IPS DF 4.7 (cell line): ENCODE measurements around the gene GTF2F2.
"Not testable (repeated sequence)": the region's sequence is repeated elsewhere in the genome, so short reads cannot be mapped to it uniquely, and the experiment has no call there.

Experiments
- DNase-seq: peaks from one replicate; pipeline ENCODE4 v3.0.0-alpha.2; 2013; ENCODE audit warnings: low spot score; ENCODE audit errors: extremely low read depth

The GTF2F2 gene

DNA sequence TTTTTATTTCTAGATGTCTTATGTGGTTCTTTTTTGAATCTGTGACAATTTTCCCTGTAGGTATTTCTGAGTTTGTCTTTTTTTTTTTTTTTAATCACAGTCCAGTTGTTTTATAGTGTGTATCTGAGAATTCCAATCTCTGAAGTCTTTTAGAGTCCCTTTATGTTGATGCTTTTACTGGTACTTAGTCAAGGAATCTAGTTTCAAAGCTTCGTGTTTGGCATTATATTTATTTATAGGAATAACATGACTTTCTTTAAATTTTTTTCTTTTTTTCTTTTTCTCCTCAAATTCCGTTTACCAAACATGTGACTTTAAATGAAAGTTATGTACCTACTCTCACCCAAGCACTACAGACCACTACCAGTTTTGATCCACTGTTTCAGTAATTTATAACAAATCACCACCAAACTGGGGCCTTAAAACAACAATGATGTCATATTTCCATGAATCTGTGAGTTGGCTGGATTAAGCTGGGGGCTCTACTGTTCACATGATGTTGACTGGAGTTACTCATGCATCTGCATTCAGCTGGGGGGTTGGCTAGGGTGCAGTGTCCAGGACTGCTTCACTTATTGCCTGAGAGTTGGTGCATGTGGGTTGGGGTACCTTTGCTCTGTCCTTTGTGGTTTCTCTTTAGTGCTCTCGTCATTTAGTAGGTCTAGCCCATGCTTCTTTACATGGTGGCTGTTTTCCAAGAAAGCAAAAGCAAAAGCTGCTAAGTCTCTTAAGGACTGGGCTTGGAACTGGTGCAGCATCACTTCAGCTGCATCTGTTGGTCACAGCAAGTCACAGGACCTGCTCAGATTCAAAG lies 58.2 kb downstream of the GTF2F2 start:
- no peak for DNase-seq

DNA sequence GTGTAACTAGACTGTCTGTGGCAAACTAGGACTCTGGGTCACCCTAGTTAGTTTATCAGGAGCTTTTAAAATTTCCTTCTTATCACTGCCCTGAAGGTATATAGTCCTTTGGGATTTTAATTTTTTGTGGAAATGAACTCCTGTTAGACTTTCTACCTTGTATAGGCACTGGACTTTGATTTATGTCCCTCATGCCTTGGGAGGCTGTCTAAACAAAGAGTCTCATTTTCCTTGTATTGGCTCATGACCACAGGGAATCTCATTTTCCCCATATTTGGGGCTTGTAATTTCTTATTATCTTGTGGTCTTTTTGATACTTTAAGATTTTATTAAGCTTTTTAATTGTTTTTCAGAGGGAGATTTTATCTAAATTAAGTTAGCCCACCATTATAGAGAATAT lies 59.1 kb downstream of the GTF2F2 start:
- no peak for DNase-seq

DNA sequence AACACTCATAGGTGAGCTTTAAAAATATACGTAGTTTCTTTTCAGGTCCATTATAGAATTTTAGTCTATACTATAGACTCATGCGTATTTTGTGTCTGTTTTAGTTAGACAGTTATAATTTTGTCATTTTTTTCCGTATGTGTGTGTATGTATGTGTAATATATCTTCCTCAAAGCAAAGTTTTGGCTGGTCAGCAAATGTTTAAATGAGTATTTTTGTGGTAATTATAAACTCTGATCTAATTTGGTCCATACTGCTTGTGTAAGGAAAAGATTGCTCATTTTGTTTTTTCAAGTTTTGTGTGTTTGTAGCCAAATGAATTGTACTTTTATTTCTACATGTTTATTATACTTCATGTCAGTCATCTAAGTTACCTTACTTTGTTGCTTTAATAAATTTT lies 60.0 kb downstream of the GTF2F2 start:
- no peak for DNase-seq

DNA sequence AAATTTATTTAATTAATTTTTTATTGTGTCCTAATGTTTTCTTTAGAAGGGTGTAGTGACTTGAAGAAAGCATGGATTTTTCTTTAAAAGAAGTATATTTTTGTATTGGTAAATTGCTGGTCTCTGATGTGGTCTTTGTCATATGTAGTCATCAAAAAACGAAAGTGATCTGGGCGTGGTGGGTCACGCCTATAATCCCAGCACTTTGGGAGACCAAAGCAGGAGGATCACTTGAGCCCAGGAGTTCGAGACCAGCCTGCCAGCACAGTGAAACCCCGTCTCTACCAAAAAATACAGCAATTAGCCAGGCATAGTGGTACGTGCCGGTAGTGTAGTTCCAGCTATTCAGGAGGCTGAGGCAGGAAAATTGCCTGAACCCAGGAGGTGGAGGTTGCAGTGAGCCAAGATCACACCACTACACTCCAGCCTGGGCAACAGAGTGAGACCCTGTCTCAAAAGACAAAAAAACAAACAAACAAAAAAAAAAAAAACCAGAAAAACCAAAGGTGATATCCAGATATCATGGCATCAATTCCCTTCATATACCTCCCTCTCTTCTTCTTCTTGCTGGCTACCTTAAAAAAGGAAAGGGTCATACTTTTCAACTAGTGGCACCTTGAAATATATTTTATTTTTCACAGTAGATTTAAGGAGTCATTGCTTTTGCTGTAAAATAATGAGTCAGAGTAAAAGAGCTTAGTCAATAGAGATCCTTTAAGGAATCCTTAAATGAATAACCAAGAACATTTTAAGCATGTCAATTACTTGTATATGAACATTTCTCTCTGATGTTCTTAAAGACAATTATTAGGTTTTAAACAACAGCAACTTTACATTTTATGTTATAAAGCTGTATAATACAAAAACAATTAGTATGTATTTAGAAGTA lies 60.6 kb downstream of the GTF2F2 start:
- DNase-seq, result no peak

DNA sequence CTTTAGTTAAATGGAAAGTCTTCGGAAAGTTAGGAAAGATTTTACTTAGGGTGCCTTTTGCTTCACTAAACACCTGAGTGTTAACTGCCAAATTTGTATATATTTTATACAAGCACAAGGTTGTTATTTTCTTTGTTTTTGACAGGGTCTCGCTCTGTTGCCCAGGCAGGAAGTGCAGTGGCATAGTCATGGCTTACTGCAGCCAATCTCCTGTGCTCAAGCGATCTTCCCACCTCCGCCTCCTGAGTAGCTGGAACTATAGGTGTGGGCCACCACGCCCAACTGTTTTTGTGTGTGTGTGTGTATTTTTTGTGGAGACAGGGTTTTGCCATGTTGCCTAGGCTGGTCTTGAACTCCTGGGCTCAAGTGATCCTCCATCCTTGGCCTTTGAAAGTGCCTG lies 64.4 kb downstream of the GTF2F2 start:
- DNase-seq, result no peak

DNA sequence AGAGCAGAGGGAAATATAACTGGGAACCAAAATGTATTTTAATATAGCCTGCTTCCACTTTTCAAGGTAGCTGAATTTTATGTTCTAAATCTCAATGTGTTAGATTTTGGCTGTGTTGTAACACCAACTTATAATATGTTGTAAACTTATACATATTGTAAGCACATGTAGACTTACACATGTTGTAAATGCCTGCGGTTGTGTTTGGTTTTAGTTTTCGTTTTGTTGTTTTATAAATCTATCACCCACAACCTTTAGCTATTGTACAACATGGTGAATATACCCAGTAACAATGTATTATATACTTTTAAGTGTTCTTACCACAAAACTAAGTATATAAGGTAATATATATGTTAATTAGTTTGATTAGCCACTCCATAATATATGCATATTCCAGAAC lies 65.0 kb downstream of the GTF2F2 start:
- DNase-seq, result no peak

DNA sequence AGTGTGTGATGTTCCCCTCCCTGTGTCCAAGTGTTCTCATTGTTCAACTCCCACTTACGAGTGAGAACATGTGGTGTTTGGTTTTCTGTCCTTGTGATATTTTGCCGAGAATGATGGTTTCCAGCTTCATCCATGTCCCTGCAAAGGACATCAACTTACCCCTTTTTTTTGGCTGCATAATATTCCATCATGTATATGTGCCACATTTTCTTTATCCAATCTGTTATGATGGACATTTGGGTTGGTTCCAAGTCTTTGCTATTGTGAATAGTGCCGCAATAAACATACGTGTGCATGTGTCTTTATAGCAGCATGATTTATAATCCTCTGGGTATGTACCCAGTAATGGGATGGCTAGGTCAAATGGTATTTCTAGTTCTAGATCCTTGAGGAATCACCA lies 68.8 kb downstream of the GTF2F2 start:
- DNase-seq, result not testable (repeated sequence)

DNA sequence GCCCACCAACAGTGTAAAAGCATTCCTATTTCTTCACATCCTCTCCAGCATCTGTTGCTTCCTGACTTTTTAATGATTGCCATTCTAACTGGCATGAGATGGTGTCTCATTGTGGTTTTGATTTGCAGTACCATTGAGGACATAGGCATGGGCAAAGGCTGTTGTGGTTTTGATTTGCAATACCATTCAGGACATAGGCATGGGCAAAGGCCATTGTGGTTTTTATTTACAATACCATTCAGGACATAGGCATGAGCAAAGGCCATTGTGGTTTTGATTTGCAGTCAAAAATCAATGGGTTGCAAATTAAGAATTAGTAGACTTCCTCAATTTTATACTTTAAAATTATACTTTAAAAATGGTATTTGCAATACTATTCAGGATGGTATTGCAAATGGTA lies 69.2 kb downstream of the GTF2F2 start:
- DNase-seq, result not testable (repeated sequence)

DNA sequence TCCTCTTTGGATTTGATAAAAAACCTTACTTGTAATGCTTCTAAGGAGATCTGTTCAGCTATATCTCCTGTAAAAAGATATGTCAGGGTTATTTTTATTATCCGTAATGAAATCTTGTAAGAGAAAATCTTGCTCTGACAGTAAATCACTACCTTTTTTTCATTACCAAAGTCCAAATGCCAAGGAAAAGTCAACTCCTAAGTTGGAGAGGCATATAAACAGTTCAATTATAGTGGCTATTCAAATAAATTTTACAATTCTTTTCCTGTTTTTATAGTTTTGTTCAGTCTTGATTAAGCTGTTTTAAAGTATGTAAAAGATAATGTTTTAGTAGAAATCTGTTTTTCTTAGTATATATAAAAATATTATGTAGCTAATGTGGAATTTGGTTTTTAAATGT lies 71.6 kb downstream of the GTF2F2 start:
- no peak for DNase-seq

DNA sequence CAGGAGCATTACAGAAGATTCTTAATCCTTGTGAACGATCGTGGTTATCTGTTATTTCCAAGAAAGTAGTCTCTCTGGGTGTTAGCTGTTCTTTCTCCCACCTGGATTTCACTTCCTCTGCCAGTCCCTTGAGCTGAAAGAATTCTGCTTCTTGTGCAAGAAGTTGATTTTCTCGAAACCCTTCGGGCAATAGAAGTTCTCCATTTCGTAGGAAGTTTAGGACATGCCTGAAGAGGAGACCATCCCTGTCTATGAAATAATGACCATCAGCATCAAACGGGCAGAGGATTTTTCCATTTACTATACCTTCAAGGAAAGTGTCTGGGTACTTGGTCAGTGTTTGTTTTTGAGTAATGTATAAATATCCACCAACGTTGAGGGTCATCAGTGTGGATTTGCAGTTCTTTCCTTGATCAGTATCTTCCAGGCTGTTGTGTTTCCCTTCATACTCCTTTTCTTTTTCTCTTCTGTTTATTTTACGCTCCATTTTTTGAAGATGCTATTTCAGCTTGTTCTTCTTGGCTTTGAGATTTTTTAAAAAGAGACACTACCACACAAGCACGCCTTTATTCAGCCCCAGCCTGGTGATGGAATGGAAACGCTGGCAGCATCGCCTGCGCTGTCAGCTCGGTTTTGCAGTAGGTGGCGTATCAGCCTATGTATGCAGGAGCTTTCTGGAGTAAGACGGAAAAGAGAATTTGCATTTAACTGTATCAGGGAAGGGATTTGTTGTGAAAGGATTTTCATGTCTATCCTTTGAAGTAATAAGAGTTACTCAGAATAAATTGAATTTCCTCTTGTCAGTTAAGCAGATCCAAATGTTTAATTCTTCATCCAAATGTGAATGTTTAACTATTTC lies 74.0 kb downstream of the GTF2F2 start:
- no peak for DNase-seq

DNA sequence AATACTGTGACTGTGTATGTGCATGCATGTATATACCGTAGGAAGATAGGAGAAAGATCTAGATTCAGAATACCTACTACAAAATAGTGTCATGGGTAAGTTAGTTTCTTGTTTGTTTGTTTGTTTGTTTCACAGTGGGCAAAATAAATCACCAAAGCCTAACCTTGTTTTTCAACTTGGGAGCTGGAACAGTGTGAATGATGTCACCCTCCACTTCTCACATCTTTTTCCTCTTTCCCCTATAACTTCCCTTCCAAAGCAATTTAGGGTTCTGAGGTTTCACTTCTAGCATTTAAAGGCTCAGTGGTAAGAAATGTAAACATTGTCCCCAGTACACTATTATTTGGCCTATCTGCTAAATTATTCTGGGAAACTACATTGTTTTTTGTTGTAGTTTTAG lies 75.1 kb downstream of the GTF2F2 start:
- DNase-seq, result no peak

DNA sequence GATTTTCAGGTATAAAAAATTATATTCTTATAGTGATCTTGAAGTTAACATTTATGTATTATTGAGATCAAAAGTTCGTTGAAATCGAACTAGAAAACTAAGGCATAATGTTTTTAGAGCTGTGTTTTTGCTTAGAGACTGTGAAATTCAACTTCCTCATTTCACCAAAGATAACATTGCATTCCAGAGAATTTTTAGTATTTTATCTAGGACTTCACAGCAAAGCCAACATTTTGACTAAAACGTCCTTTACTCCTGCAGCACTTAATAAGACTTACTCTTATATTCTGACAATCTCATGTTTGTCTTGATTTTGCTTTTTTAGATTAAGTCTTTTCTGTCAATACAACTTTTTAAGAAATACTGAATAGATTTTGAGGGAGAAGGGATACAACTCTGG lies 75.8 kb downstream of the GTF2F2 start:
- DNase-seq, result no peak

DNA sequence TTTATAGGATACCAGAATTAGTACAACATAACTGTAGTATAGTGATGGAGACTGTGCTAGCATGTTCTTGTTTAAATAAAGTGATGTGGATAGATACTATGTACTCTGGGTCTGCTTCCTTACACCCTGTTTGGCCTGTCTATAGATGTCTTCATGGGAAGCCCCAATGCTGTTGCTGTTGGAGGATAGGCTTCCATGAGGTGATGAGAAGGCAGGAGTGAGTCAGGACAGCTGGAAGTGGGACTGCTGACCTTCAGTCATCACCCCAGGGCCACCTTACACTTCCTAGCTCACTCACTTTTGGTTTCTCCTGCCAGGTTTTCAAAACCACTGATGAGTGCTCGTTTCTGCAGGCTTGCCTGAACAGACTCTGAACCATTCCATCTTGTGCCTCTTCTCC lies 76.3 kb downstream of the GTF2F2 start:
- no peak for DNase-seq

DNA sequence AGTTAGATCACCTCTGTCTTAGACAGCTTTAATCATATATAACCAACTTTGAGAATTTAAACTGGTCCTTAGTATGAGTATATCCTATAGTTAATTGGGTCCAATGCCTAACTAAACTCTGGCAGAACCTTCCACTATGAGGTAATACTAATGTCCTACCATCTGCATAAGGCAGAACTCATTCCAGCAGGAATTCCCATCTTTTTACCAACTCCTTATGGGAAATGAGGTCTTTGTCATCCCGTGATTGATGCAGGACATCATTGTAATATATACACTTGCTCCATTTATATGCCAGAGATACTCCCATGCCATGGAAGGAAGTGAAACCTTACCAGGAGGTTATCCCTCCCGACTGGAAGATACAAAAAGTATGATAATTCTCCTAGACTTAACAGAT lies 77.7 kb downstream of the GTF2F2 start:
- no peak for DNase-seq

DNA sequence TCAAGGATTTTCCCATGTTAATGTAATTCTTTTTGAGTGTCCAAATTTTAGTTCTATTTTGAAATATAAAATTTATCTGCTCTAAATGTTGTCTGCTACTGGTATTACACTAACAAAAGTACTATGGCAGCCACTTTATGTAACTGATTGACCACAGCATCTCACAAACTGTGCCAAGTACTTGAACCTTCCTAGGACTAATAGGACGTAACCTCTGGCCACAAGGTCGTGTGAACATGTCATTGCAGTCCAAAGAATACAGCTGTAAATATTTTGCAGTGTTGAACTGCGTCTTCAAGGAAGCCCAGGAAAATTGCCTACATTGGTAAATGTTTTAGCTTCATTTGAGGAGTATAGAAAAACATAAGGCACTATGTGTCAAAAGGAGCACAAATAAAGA lies 78.6 kb downstream of the GTF2F2 start:
- no peak for DNase-seq

DNA sequence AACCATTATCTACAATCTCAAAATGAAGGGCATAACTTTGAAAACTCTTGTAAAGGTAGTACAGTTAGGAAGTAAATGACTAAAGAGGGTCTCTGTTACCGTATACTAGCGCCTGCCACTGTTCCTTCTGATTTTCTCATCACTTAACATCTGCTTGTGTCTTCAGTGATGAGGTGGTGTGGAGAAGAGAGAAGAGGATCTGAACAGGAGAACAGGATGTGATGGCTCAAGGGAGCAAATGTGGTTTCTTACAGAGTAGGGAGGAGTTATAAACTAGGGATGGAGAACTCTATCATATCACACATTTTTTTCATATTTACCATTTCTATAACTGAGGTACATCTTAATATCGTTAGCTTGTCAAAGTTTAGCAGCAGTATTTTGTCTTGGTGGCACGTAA lies 79.4 kb downstream of the GTF2F2 start:
- DNase-seq, result no peak

DNA sequence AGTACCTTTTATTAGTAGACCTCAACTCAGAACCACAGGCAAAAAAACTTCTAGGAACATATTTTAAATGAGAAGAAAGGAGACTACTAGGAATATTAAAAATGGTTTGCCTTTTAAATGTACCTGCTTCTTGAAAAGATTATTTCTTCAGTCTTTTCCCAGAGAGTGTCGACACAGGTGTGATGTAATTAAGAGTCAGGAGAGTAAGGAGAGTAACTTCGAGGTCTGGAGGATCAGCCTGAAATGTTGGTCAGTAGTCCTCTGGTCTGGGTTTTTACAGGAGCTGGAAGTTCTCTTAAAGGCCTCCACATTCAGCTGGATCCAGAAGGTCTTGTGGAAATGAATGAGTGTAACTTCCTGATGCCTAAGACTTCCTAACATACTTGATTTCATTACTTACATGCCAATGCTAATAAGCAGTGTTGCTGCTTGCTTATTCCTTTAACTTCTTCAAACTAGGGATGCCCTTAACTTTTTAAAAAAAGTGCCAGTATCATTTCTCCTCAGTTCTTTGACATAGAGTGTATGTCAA lies 80.5 kb downstream of the GTF2F2 start, which contains the start of gene KCTD4:
Gene KCTD4 (minus strand): TSS at position 345 of the 532 bp plus-strand sequence. CDS start 6,478 bp downstream, outside the sequence.
- no peak for DNase-seq

DNA sequence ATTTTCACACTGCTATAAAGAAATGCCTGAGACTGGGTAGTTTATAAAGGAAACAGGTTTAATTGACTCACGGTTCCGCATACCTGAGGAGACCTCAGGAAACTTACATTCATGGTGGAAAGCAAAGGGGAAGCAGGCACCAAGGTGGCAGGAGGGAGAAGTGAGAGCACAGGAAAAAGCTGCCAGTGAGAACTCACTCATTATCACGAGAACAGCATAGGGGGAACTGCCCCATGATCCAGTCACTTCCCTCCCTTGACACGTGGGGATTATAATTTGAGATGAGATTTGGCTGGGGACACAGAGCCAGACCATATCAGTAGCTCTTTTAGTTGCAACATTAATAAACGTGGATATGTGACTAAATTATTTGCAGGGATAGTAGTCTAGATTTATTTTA lies 84.8 kb downstream of the GTF2F2 start:
- no peak for DNase-seq

DNA sequence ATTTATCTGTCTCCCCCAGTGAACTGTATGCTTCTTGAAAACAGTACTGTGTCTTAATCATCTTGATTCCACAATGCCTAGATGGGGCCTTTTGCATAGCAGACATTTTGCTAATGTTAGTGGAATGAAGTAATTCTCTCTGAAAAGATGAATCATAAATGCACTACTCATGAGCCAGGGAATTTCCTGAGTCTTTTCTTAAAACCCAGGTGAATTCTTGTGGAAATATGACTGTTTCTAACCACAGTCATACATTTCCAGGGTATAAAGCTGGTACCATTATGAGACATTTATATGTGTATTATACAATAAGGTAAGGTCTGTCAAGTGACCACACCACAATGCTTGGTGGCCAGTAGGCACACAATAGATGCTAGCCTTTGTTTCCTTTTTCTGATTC lies 86.0 kb downstream of the GTF2F2 start:
- DNase-seq, result no peak

DNA sequence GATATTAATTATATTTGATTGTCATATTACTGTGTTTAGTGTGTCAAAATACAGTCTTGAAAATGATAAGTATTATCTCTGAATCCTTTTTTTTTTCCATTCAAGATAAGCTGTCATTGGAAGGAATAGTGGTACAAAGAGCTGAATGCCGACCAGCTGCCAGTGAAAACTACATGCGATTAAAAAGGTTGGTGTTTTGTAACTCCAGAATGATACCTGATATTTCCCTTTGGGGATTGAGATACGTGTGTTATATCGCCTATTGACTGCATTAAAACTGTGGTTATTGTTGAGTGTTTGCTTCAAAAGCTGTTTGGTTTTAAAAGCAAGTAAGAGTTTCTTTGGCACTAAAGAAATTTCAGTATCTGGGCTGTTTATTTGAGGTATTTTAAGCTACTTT lies 87.0 kb downstream of the GTF2F2 start:
- DNase-seq, result no peak

DNA sequence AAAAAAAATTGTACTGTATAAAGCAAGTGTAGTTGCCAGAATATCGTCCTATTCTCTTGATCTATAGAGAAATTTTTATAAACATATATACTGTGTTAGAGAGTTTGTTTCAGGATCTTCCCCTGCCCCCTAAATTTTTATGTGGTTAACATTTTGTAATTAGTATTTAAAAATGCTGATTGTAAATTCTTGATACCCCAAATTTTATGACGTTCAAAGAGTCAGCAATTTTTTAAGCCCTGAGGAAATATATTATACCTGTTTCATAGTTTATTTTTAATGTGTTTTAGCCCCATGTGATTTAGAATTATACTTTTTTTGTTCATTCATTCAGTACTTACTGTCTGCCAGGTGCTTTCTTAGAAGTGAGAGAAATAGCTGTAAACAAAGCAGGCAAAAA lies 87.8 kb downstream of the GTF2F2 start:
- DNase-seq, result no peak
